Measurements from ENCODE around the gene AK9.
"Not testable (repeated sequence)": the region's sequence is repeated elsewhere in the genome, so short reads cannot be mapped to it uniquely, and the experiment has no call there.

Gene AK9

DNA sequence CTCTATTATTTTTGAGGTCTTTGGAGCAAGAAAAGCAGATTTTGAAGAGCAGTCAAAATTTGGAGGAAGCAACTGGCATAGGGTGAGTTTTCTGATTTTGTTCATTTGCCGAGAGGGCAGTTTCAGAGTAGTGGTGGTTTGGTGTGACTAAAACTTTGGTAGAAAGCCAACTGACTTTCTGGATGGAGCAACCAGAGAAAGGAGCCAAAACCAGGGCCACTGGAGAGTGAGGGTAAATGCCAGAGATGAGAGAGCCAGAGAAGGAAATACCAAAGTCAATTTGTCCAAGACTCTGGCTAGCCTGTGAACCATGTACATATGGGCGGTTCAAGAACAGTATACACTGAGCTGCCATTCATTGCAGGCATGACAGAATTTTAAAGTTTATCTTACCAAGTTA, 167.5 kb downstream of the AK9 start:
- H3K4me2 ChIP-seq (ENCODE audit: low read length), result no peak overlapping the region
- WGBS (ENCODE audit: extremely low coverage, insufficient coverage, insufficient read length), result no CpG with 5 or more reads among the region's 2 CpGs

DNA sequence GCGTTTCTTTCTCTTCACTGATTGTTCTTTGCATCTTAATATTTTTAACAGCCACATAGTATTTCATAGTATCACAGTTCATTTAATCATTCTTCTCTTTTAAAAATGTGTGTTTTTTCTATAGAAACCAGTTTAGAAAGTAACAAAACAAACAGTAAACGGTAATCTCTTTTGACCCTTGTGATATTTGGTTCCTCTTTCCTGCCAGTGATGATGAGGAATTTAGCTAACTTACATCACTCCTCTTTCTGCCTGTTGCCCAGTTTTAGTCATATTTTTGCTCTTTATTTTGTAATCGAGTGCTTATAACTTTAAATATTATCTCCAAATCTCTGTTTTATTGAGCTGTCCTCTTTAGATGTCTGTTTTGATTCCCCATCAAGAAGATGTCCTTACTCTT, 169.9 kb downstream of the AK9 start:
- Histone ChIP-seq H3K36me3 (ENCODE audit: control insufficient read depth in 1 of 2, insufficient read depth in 2 of 2, low read length in 2 of 2) (no peaks in the 10 kb centered on the region), H4K91ac (ENCODE audit: low read depth, low read length) (no peak overlapping the region), H3K27me3 (ENCODE audit: insufficient read depth, low read length) (no peaks in the 10 kb centered on the region), H3K4me3 (ENCODE audit: low read depth, low read length) (no peak overlapping the region), H3K27ac (ENCODE audit: low read depth, low read length) (no peak overlapping the region), H3K18ac (ENCODE audit: low read length) (no peak overlapping the region), H2BK5ac (ENCODE audit: low read depth, low read length, poor library complexity) (no peak overlapping the region), H2AFZ (ENCODE audit: insufficient read depth, low read length, poor library complexity) (no peak overlapping the region), H3K79me2 (ENCODE audit: control insufficient read depth, insufficient read depth, low read length, poor library complexity) (no peaks in the 10 kb centered on the region), H3K14ac (ENCODE audit: low read length) (no peak overlapping the region), H3K4me2 (ENCODE audit: low read length) (no peak overlapping the region), H2AK5ac (ENCODE audit: low read length) (no peak overlapping the region), H3K9ac (ENCODE audit: low read length) (no peak overlapping the region), H4K8ac (ENCODE audit: low read depth, low read length) (no peak overlapping the region), H4K12ac (ENCODE audit: low read depth, low read length) (no peak overlapping the region), H3K23ac (ENCODE audit: low read length) (no peak overlapping the region), H3K79me1 (ENCODE audit: low read length) (no peaks in the 10 kb centered on the region), H3K4me1 (ENCODE audit: control insufficient read depth in 1 of 2, insufficient read depth in 2 of 2, low read length in 2 of 2) (no peaks in the 10 kb centered on the region), H3K9me3 (ENCODE audit: insufficient read depth, low read depth, low read length) (no peaks in the 10 kb centered on the region), H2BK120ac (ENCODE audit: insufficient read depth, low read length, poor library complexity) (no peak overlapping the region), H2BK12ac (ENCODE audit: low read length) (no peak overlapping the region), H3K4ac (ENCODE audit: low read depth, low read length) (no peak overlapping the region)
- DNase-seq, result no peak
- whole genome bisulfite sequencing (ENCODE audit: extremely low coverage, insufficient coverage, insufficient read length), result no CpG with 5 or more reads among the region's 3 CpGs

More for the DNA sequence above, 167.5 kb downstream of the AK9 start:
- Histone ChIP-seq H4K12ac (ENCODE audit: low read depth, low read length) (no peak overlapping the region), H2AFZ (ENCODE audit: insufficient read depth, low read length, poor library complexity) (no peak overlapping the region), H2BK120ac (ENCODE audit: insufficient read depth, low read length, poor library complexity) (no peak overlapping the region), H3K18ac (ENCODE audit: low read length) (no peak overlapping the region), H3K4me3 (ENCODE audit: low read depth, low read length) (no peak overlapping the region), H3K79me2 (ENCODE audit: control insufficient read depth, insufficient read depth, low read length, poor library complexity) (no peaks in the 10 kb centered on the region), H3K27me3 (ENCODE audit: insufficient read depth, low read length) (no peaks in the 10 kb centered on the region), H2BK12ac (ENCODE audit: low read length) (no peak overlapping the region), H4K91ac (ENCODE audit: low read depth, low read length) (no peak overlapping the region), H3K14ac (ENCODE audit: low read length) (no peak overlapping the region), H3K4me1 (ENCODE audit: control insufficient read depth in 1 of 2, insufficient read depth in 2 of 2, low read length in 2 of 2) (no peaks in the 10 kb centered on the region), H3K79me1 (ENCODE audit: low read length) (peaks cover 2% of the 10 kb centered on the region), H2AK5ac (ENCODE audit: low read length) (no peak overlapping the region), H3K36me3 (ENCODE audit: control insufficient read depth in 1 of 2, insufficient read depth in 2 of 2, low read length in 2 of 2) (no peaks in the 10 kb centered on the region), H3K9ac (ENCODE audit: low read length) (no peak overlapping the region), H3K27ac (ENCODE audit: low read depth, low read length) (no peak overlapping the region), H2BK5ac (ENCODE audit: low read depth, low read length, poor library complexity) (no peak overlapping the region), H3K4ac (ENCODE audit: low read depth, low read length) (no peak overlapping the region), H3K23ac (ENCODE audit: low read length) (no peak overlapping the region), H4K8ac (ENCODE audit: low read depth, low read length) (no peak overlapping the region), H3K9me3 (ENCODE audit: insufficient read depth, low read depth, low read length) (no peaks in the 10 kb centered on the region)
- DNase-seq, result no peak

DNA sequence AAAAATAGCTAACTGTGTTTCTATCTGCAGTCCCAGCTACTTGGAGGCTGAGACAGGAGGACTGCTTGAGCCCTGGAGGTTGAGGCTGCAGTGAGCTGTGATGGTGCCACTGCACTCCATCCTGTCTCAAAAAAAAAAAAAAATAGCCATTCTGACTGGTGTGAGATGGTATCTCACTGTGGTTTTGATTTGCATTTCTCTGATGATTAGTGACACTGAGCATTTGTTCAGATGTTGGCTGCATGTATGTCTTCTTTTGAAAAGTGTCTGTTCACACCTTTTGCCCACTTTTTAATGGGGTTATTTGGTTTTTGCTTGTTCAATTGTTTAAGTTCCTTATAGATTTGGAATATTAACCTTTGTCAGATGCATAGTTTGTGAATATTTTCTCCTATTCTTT, 171.4 kb downstream of the AK9 start:
- not testable (repeated sequence) for H3K27me3 ChIP-seq (ENCODE audit: insufficient read depth, low read length); H2BK120ac ChIP-seq (ENCODE audit: insufficient read depth, low read length, poor library complexity); H2BK5ac ChIP-seq (ENCODE audit: low read depth, low read length, poor library complexity); H3K4me3 ChIP-seq (ENCODE audit: low read depth, low read length); DNase-seq; H2BK12ac ChIP-seq (ENCODE audit: low read length); H4K91ac ChIP-seq (ENCODE audit: low read depth, low read length); H3K18ac ChIP-seq (ENCODE audit: low read length); H3K79me2 ChIP-seq (ENCODE audit: control insufficient read depth, insufficient read depth, low read length, poor library complexity); H2AFZ ChIP-seq (ENCODE audit: insufficient read depth, low read length, poor library complexity); H3K27ac ChIP-seq (ENCODE audit: low read depth, low read length); H2AK5ac ChIP-seq (ENCODE audit: low read length); H4K8ac ChIP-seq (ENCODE audit: low read depth, low read length); H3K4me2 ChIP-seq (ENCODE audit: low read length); H3K23ac ChIP-seq (ENCODE audit: low read length); H3K79me1 ChIP-seq (ENCODE audit: low read length); H3K4ac ChIP-seq (ENCODE audit: low read depth, low read length); H3K9me3 ChIP-seq (ENCODE audit: insufficient read depth, low read depth, low read length); H3K36me3 ChIP-seq (ENCODE audit: control insufficient read depth in 1 of 2, insufficient read depth in 2 of 2, low read length in 2 of 2); H4K12ac ChIP-seq (ENCODE audit: low read depth, low read length); H3K14ac ChIP-seq (ENCODE audit: low read length); H3K9ac ChIP-seq (ENCODE audit: low read length); H3K4me1 ChIP-seq (ENCODE audit: control insufficient read depth in 1 of 2, insufficient read depth in 2 of 2, low read length in 2 of 2)

DNA sequence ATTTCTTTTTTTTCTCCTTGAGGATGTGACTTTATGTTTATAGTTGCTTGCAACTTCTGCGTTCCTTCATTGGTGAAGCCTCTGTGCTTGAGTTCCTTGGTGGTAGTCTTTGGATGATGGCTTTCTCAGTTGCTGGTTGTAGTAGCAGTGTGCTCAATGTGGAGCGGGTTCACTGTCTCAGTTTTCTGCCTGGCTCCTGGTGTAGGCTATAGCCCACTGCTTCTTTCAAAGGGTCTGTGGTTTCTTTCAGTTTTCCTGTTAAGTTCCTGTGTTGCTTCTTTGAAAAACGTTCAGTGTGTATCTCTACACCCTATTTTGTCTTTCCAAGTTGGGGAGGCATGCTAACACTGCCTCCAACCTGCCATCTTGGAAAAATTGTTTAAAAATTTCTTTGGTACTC, 174.1 kb downstream of the AK9 start:
- DNase-seq, result no peak
- Histone ChIP-seq H3K27me3 (ENCODE audit: insufficient read depth, low read length) (no peaks in the 10 kb centered on the region), H3K79me1 (ENCODE audit: low read length) (peaks cover 3% of the 10 kb centered on the region), H3K36me3 (ENCODE audit: control insufficient read depth in 1 of 2, insufficient read depth in 2 of 2, low read length in 2 of 2) (no peaks in the 10 kb centered on the region), H2BK5ac (ENCODE audit: low read depth, low read length, poor library complexity) (no peak overlapping the region), H3K9ac (ENCODE audit: low read length) (no peak overlapping the region), H3K14ac (ENCODE audit: low read length) (no peak overlapping the region), H3K27ac (ENCODE audit: low read depth, low read length) (no peak overlapping the region), H2BK12ac (ENCODE audit: low read length) (no peak overlapping the region), H3K4me2 (ENCODE audit: low read length) (no peak overlapping the region), H2BK120ac (ENCODE audit: insufficient read depth, low read length, poor library complexity) (no peak overlapping the region), H3K4ac (ENCODE audit: low read depth, low read length) (no peak overlapping the region), H4K91ac (ENCODE audit: low read depth, low read length) (no peak overlapping the region), H4K12ac (ENCODE audit: low read depth, low read length) (no peak overlapping the region), H2AFZ (ENCODE audit: insufficient read depth, low read length, poor library complexity) (no peak overlapping the region), H3K4me1 (ENCODE audit: control insufficient read depth in 1 of 2, insufficient read depth in 2 of 2, low read length in 2 of 2) (peaks cover 2 to 6% of the 10 kb centered on the region in 2 experiments), H3K4me3 (ENCODE audit: low read depth, low read length) (no peak overlapping the region), H3K23ac (ENCODE audit: low read length) (no peak overlapping the region), H3K18ac (ENCODE audit: low read length) (no peak overlapping the region), H2AK5ac (ENCODE audit: low read length) (no peak overlapping the region), H3K9me3 (ENCODE audit: insufficient read depth, low read depth, low read length) (no peaks in the 10 kb centered on the region), H4K8ac (ENCODE audit: low read depth, low read length) (no peak overlapping the region), H3K79me2 (ENCODE audit: control insufficient read depth, insufficient read depth, low read length, poor library complexity) (no peaks in the 10 kb centered on the region)
- WGBS (ENCODE audit: extremely low coverage, insufficient coverage, insufficient read length), result no CpG with 5 or more reads among the region's 3 CpGs

Data from trophoblast cell (in vitro differentiated cells and primary cell).